Measurements from ENCODE around the gene FAM167B. TPM values are rescaled to one million over a fixed set of nuclear protein-coding genes. Genes with fewer than 3 reads are reported as not detected.

Gene FAM167B
- total RNA-seq = 0.98 and 2.3 TPM in 2 replicates

DNA sequence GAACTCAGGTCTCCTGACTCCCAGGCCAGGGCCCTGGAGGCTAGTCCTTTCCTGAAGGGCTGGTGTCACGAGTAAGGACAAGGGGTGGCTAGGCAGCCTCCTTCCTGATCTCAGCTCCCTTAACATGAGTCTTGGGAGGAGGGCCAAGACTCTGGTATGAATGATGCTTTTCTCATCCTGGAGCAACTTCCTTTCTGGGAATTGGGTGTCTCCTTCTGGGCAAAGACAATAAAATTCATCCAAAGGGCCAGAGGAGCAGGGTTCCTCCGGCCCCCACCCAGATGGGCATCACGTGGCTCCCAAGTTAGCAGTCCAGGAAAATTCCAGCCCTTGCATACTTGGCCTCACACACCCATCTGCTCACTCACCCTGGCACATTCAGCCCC, at the start of gene FAM167B:
TSS of gene FAM167B (plus strand) at position 335 of the 386 bp plus-strand sequence. CDS start 200 bp downstream, outside the sequence.

DNA sequence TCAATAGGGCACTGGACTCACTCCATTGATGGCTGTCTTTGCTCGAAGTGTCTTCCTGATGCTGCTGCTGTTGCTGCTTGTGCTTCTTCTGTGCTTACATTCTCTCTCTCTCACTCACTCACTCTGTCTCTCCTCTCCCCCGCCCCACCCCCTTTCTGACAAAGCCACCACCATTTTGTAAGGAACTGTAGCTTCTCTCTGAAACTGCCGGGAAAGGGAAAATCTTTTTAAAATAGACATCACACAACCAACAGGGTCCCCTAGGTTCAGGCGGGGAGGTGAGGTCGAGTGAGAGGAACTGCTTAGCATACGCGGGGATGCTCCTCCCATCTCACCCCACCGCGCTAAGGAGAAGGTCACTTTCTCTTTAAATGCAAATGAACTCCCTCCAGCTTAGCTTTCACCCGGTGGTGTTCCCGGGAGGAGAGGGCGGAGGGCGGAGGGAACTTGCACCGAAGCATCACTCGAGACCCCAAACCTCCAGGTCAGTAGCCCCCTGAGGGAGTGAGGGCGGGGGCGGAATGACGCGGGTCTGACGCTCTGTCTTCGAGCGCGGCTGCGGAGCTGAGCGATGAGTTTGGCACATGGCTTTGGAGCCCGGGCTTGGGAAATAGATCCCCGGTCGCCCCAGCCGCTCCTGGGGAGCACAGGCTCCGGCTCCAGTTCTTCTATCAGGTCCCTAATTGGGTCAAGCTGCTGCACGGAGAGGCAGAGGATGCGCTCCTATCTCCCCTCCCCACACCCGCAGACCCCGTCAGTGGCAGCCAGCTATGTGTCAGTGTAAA, 46.6 kb upstream of the FAM167B start, which contains the start of gene CCDC28B:
TSS of gene CCDC28B (plus strand) at position 370 of the 785 bp plus-strand sequence. CDS start 1,341 bp downstream, outside the sequence.

DNA sequence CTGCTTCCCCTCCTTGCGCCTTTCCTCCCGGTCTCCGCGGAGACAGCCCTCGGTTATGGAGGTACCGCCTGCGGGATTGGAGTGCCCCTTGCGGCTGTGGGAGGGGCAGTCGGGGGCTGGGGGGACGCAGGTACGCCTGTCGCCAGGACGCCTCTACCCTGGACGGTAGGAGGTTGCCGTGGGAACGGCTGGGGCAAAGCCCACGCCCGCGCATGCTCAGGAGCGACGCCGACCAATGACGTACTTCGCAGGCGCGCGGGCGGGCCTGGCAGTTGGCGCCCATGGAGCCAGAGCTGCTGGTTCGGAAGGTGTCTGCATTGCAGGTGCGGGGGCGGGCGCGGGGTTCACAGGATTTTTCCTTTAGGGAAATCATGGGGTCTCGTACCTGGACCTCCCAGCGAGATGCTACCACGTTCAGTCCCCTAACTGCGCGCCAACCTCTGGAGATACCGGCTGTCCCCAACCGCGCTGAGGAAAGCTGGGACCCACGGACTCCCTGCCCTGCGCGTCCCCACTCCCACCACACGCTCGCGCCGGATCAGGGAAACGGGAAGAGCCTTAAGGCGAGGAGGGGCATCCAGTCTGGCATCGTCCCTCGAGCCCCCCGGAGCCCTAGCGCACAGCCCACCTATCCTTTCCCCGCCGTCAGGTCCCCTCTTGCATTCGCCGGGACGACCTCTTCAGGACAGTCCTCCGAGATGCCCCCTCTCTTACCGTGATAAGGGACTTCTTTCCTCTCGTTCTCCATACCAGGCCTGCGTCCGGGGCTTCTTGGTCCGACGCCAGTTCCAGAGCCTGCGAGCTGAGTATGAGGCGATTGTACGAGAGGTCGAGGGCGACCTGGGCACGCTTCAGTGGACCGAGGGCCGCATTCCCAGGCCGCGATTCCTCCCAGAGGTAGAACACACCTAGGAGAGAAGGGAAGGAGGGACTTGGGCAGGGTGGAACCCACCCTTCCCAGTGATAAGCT, 41.3 kb upstream of the FAM167B start, which contains the start of gene IQCC:
TSS of gene IQCC (plus strand) at position 271 of the 970 bp plus-strand sequence. CDS start at position 282, 11 bp downstream.

DNA sequence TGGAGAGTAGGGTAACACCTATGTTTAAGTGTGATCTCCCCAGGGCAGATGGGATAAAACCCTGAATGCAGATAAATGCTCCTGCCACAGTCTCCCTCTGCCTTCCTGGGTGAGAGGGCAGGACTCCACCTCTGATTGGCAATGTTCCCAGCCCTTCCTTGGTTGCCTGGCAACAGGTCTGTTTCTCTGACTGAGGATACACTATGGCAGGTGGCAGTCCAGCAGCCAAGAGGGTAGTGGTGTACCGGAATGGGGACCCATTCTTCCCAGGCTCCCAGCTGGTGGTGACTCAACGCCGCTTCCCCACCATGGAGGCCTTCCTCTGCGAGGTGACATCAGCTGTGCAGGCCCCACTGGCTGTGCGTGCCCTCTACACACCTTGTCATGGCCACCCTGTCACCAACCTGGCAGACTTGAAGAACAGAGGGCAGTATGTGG, 38.1 kb upstream of the FAM167B start, which contains the start of gene DCDC2B:
TSS of gene DCDC2B (plus strand) at position 199 of the 438 bp plus-strand sequence. CDS start at position 204, 5 bp downstream.

DNA sequence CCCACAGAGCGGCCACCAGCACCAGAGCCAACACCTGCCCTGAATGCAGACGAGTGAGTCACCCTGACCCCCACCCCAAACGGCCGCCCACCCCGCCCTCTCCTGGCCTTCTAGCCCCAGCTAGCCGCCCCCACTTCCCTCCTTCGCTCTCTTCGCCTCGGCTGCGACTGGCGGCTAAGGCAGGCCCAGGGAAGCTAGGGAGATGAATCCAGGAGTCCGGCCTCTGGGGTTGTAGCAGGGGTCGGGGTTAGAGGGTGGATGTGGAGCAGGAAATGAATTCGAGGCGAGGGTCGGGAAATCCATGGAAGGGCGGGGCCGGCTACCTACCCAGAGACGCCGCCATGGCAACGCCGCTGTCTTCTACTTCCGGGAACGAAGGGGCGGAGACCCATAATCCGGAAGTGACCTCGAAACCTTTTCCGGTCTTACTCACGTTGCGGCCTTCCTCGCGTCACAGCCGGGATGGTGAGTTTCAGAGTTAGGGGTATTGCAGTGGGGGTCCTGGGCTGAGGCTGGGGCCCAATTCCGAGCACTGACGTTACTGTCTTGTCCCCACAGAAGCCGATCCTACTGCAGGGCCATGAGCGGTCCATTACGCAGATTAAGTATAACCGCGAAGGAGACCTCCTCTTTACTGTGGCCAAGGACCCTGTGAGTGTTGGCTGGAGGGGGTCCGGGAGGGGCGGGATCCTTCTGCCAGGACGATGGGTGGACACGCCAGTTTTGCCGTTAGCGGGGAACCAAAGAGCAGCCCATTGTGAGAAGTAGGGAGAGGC, 24.9 kb upstream of the FAM167B start, which contains the start of the genes EIF3I and TMEM234:
TSS of gene EIF3I (plus strand) at position 428 of the 776 bp plus-strand sequence. CDS start at position 463, 35 bp downstream.
TSS of gene TMEM234 (minus strand) at position 374 of the 776 bp plus-strand sequence. CDS start at position 343, 31 bp downstream.

DNA sequence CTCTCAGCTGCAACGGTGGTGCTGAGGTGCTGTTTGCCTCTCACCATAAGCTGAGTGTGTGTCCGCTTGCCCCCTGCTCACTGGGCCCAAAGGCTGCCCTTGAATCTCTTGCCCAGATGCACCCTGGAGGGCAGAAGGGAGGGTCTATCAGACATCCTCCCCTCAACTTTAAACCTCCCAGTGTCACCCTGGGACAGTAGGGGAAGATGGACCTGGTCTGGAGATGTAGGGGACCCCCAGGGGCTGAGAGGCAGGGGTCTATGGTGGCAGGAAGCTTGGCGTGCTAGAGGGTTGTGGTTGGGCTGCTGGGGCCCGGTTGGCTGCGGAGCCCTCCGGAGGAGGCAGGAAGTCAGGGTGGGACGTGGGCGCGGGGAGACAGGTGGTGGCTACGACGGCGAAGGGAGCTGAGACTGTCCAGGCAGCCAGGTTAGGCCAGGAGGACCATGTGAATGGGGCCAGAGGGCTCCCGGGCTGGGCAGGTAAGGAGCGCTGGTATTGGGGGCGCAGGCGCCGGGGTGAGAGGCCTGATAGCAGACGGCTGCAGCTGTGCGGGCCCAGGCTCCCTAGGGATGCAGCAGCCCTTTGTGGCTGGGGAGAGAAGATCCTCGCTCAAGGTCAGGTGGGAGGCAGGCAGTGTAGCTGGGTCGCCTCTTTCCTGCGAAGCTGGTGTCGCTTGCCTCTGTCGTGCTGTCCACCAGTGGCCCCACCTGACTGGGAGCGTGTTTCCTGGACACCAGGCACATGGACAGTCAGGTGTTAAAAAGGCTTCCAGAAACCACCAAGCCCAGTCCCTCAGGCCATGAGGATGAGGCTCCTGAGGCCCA, 4.1 kb downstream of the FAM167B start, which contains the start of gene LCK:
TSS of gene LCK (plus strand) at position 373 of the 824 bp plus-strand sequence. CDS start 23,065 bp downstream, outside the sequence.

DNA sequence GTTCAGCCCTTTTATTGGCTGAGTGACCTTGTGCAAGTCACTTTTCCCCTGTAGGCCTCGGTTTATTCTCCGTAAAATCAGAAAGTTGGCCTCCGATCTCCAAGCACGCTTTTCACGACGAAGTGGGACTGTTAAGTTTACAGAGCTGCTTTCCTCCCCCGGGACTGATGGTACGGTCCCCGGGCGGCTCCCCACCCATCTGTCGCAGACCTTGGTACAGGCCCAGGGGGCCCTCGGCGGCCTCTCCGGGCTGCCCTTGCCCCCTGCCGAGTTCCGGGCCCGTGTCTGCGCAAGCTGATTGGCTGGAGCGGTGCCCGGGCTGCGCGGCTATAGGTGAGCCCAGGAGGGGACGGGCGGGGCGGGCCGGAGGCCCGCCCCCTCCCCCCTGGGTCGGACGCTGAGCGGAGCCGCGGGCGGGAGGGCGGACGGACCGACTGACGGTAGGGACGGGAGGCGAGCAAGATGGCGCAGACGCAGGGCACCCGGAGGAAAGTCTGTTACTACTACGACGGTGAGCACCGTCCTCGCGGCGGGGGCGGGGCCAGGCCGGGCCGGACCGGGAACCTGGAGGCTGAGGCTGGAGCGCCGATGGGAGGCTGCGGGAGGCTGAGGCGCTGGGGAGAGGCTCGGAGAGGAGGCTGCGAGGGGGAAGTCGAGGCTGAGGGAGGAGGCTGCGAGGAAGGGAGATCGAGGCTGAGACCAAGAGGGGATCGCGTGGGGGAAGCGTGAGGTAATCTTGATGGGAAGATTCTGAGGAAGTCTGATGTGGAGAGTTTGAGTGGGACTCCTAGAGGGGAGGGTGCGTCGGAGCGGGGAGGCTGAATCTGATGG, 44.9 kb downstream of the FAM167B start, which contains the start of gene HDAC1:
TSS of gene HDAC1 (plus strand) at position 376 of the 831 bp plus-strand sequence. CDS start at position 463, 87 bp downstream.

Other genes starting within 250 kb of the FAM167B start
- gene KHDRBS1, start 233.4 kb upstream of the FAM167B start, total RNA-seq = 60.7 and 68.3 TPM in 2 replicates
- gene TMEM39B, start 174.3 kb upstream of the FAM167B start, total RNA-seq = 7.4 and 8.6 TPM in 2 replicates
- gene KPNA6, start 139.2 kb upstream of the FAM167B start, total RNA-seq = 51.3 and 51.9 TPM in 2 replicates
- 82.8 and 85.0 TPM in 2 replicates for gene TXLNA, start 67.5 kb upstream of the FAM167B start, total RNA-seq
- gene CCDC28B, start 46.6 kb upstream of the FAM167B start, total RNA-seq = 8.5 and 8.9 TPM in 2 replicates
- 1.4 and 1.7 TPM in 2 replicates for gene IQCC, start 41.6 kb upstream of the FAM167B start, total RNA-seq
- gene DCDC2B, start 38.1 kb upstream of the FAM167B start, total RNA-seq = not detected in 2 replicates
- gene TMEM234, start 24.9 kb upstream of the FAM167B start, total RNA-seq = 19.1 and 24.2 TPM in 2 replicates
- gene EIF3I, start 24.8 kb upstream of the FAM167B start, total RNA-seq = 227 and 240 TPM in 2 replicates
- not detected in 2 replicates for gene LCK, start 4.0 kb downstream of the FAM167B start, total RNA-seq
- gene HDAC1, start 44.9 kb downstream of the FAM167B start, total RNA-seq = 67.1 and 74.5 TPM in 2 replicates
- gene MARCKSL1, start 89.0 kb downstream of the FAM167B start, total RNA-seq = 15.4 and 25.0 TPM in 2 replicates
- 0.98 and 1.1 TPM in 2 replicates for gene FAM229A, start 115.3 kb downstream of the FAM167B start, total RNA-seq
- gene TSSK3, start 115.3 kb downstream of the FAM167B start, total RNA-seq = 0.13 and 0.17 TPM in 2 replicates
- gene BSDC1, start 147.2 kb downstream of the FAM167B start, total RNA-seq = 68.2 and 68.3 TPM in 2 replicates
- 0.07 TPM in 2 replicates for gene ZBTB8B, start 217.8 kb downstream of the FAM167B start, total RNA-seq

Measured in smooth muscle cell of the pulmonary artery (primary cell).